Panc1 (cell line): ENCODE measurements around the gene NOSTRIN. TPM values are rescaled to one million over a fixed set of nuclear protein-coding genes. Genes with fewer than 3 reads are reported as not detected.

ENCODE experiments used
- ATAC-seq: fragments of 200-7000 bp; cut with Tn5 transposase; 2 replicates; pipeline ENCODE4 v1.9.1; 2020; ENCODE audit warnings: mild to moderate bottlenecking, moderate library complexity
- BruUV-seq: library from RNA; stranded (reverse); fragments of 400-500 nt; replicated peaks from 2 replicates; lab custom pipeline; 2021; lab: Mats Ljungman, UMichigan
- CTCF ChIA-PET: fragments of 300-600 bp; sonication (Branson Sonifier 250); formaldehyde crosslinking; loops from one replicate; lab custom pipeline; 2022; ENCODE audit warnings: antibody characterized with exemption; lab: Charles Lee
- POLR2A ChIA-PET: fragments of 300-600 bp; sonication (Branson Sonifier 250); formaldehyde crosslinking; loops from one replicate; lab custom pipeline; 2022; ENCODE audit warnings: antibody characterized with exemption; lab: Charles Lee
- DNase-seq: peaks from one replicate; pipeline ENCODE4 v3.0.0-alpha.2; 2010; ENCODE audit warnings: low read depth, low spot score
- H3K27ac ChIP-seq: 2 replicates; pipeline ENCODE4 v1.5.1; 2011; ENCODE audit warnings: mild to moderate bottlenecking, low read length, inconsistent platforms
- H3K27me3 ChIP-seq: fragments of 200-500 bp; sonication (Bioruptor generic); 2 replicates; pipeline ENCODE4 v1.6.0; 2014; ENCODE audit warnings: low read length, inconsistent platforms; ENCODE audit not compliant: control insufficient read depth, insufficient read depth
- H3K36me3 ChIP-seq: fragments of 200-500 bp; sonication (Bioruptor generic); 2 replicates; pipeline ENCODE4 v1.5.1; 2014; ENCODE audit warnings: inconsistent platforms, mild to moderate bottlenecking, low read length, moderate library complexity; ENCODE audit not compliant: control insufficient read depth, insufficient read depth
- H3K4me1 ChIP-seq: 2 replicates; pipeline ENCODE4 v1.5.1; 2011; ENCODE audit warnings: inconsistent platforms, mild to moderate bottlenecking, low read length, moderate library complexity; ENCODE audit not compliant: control insufficient read depth, insufficient read depth
- H3K4me3 ChIP-seq, 2 experiments: 2 replicates each; pipeline ENCODE4 v1.5.1; 2011 to 2012; ENCODE audit warnings: low read depth in 2 of 2, low read length in 2 of 2, mild to moderate bottlenecking in 2 of 2, inconsistent platforms in 1 of 2, moderate library complexity in 1 of 2
- H3K9me3 ChIP-seq: fragments of 200-500 bp; sonication (Bioruptor generic); 2 replicates; pipeline ENCODE4 v1.5.1; 2014; ENCODE audit warnings: low read depth, mild to moderate bottlenecking, inconsistent platforms, low read length, moderate library complexity; ENCODE audit not compliant: control insufficient read depth, insufficient read depth
- CTCF ChIP-seq: fragments of 450-650 bp; IDR thresholded peaks from 2 replicates; pipeline ENCODE4 v1.5.1; 2017; ENCODE audit warnings: mild to moderate bottlenecking
- POLR2AphosphoS5 ChIP-seq: IDR thresholded peaks from 2 replicates; pipeline ENCODE4 v1.6.1; 2012; ENCODE audit warnings: mild to moderate bottlenecking, low read depth, low read length, moderate library complexity
- SIN3A ChIP-seq: IDR thresholded peaks from 2 replicates; pipeline ENCODE4 v1.6.1; 2012; ENCODE audit warnings: low read depth, mild to moderate bottlenecking, low read length, moderate library complexity, borderline replicate concordance; ENCODE audit not compliant: insufficient read depth
- TCF7L2 ChIP-seq: IDR thresholded peaks from 2 replicates; pipeline ENCODE4 v1.6.1; 2011; ENCODE audit warnings: mild to moderate bottlenecking, low read depth, low read length, inconsistent platforms
- in situ Hi-C: cut with HindIII; loops from 2 replicates; pipeline ENCODE4 v1.10.0; 2016; ENCODE audit warnings: low sequenced_read_pairs, low pct_unique_long_range_greater_than_20kb
- intact Hi-C: fragments of 100-400 bp; cut with micrococcal nuclease; formaldehyde crosslinking; loops from one replicate; pipeline ENCODE4 v1.10.0; 2022; ENCODE audit not compliant: unreplicated experiment
- total RNA-seq: library from RNA; stranded (reverse); gene quantifications from one replicate; pipeline ENCODE4 v1.2.1, GENCODE V29; 2021; ENCODE audit not compliant: unreplicated experiment
- TF ChIP-seq, protein P1 (sequence below), 2 experiments: IDR thresholded peaks; 2 replicates each; pipeline ENCODE4 v1.6.1; 2011 to 2012; ENCODE audit warnings: low read depth in 2 of 2, control low read depth in 1 of 2, low read length in 1 of 2, mild to moderate bottlenecking in 1 of 2, moderate library complexity in 1 of 2; ENCODE audit not compliant: insufficient read depth in 1 of 2

The NOSTRIN gene
- total RNA-seq, 1 experiment from 2014 or later = not detected

GRCh38 chr2:168897449-168897848 is 95.0 kb downstream of the NOSTRIN start:
- no peak overlapping the region for H3K4me3 ChIP-seq
- ChIA-PET POLR2A (no interaction called here), CTCF (no interaction called here)
- DNase-seq (no peak), ATAC-seq (no peak)
- H3K9me3 ChIP-seq = no peaks in the 10 kb centered on the region
- in situ Hi-C loops = no loop called here
- intact Hi-C loops = no loop called here
- no peak for TF ChIP-seq SIN3A
- TF ChIP-seq POLR2AphosphoS5 = no peak
- TF ChIP-seq, protein P1, sequence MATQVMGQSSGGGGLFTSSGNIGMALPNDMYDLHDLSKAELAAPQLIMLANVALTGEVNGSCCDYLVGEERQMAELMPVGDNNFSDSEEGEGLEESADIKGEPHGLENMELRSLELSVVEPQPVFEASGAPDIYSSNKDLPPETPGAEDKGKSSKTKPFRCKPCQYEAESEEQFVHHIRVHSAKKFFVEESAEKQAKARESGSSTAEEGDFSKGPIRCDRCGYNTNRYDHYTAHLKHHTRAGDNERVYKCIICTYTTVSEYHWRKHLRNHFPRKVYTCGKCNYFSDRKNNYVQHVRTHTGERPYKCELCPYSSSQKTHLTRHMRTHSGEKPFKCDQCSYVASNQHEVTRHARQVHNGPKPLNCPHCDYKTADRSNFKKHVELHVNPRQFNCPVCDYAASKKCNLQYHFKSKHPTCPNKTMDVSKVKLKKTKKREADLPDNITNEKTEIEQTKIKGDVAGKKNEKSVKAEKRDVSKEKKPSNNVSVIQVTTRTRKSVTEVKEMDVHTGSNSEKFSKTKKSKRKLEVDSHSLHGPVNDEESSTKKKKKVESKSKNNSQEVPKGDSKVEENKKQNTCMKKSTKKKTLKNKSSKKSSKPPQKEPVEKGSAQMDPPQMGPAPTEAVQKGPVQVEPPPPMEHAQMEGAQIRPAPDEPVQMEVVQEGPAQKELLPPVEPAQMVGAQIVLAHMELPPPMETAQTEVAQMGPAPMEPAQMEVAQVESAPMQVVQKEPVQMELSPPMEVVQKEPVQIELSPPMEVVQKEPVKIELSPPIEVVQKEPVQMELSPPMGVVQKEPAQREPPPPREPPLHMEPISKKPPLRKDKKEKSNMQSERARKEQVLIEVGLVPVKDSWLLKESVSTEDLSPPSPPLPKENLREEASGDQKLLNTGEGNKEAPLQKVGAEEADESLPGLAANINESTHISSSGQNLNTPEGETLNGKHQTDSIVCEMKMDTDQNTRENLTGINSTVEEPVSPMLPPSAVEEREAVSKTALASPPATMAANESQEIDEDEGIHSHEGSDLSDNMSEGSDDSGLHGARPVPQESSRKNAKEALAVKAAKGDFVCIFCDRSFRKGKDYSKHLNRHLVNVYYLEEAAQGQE (IDR thresholded peaks at IDR 0.05; ENCODE audit: insufficient read depth in 1 of 2, low read depth in 2 of 2, low read length in 1 of 2) = no peak
- TF ChIP-seq CTCF = no peak
- TF ChIP-seq TCF7L2 = no peak
- H3K27me3 ChIP-seq = peaks cover 3% of the 10 kb centered on the region; the same call in 1 of the 2 replicates
- no peaks in the 10 kb centered on the region for H3K4me1 ChIP-seq
- H3K36me3 ChIP-seq = no peaks in the 10 kb centered on the region
- H3K27ac ChIP-seq = no peak overlapping the region
- no TSS peak for BruUV-seq

DNA sequence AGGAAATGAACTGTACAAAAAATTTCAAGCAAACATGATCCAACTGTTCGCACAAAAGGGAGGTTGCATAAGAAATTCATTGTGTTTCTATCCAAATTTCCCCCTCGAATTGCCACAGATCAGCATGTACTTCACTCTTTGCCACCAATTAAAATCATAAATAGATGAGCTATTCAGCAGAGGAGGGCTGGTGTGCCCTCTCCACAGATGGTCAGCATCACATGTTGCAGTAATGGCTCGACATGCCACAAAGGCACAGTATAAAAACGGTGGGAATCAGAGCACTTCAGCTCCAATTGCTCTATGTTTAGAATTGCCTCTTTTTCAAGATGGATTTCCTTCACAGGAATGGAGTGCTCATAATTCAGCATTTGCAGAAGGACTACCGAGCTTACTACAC is 98.6 kb downstream of the NOSTRIN start, which contains the start of gene G6PC2:
Gene G6PC2 (plus strand): TSS at position 289 of the 400 bp plus-strand sequence. CDS start 41 bp downstream, at position 330.
- H3K36me3 ChIP-seq = no peaks in the 10 kb centered on the region
- ATAC-seq = no peak
- DNase-seq = no peak
- ChIA-PET CTCF (no interaction called here), POLR2A (no interaction called here)
- H3K4me1 ChIP-seq = no peaks in the 10 kb centered on the region
- TF ChIP-seq POLR2AphosphoS5 (no peak), TCF7L2 (no peak), CTCF (no peak), SIN3A (no peak)
- TF ChIP-seq, protein P1 (IDR thresholded peaks at IDR 0.05; ENCODE audit: insufficient read depth in 1 of 2, low read depth in 2 of 2, low read length in 1 of 2) = no peak
- H3K4me3 ChIP-seq = no peak within 1 kb of the TSS
- H3K27ac ChIP-seq = no peak within 1 kb of the TSS
- no peaks in the 10 kb centered on the region for H3K9me3 ChIP-seq
- peaks cover 8% of the 10 kb centered on the region for H3K27me3 ChIP-seq
- in situ Hi-C loops = no loop called here
- BruUV-seq = no TSS peak
- intact Hi-C loops = no loop called here
